SK-N-SH treated with all-trans-retinoic acid at 6 μM for 48 hours (cell line): ENCODE data around the gene SFR1.

Experiments used
- ARNTL ChIP-seq: fragments of 450-650 bp; formaldehyde crosslinking; IDR thresholded peaks from 2 replicates; pipeline ENCODE4 v1.5.0; 2020; ENCODE audit warnings: low read depth, mild to moderate bottlenecking, moderate library complexity, borderline replicate concordance
- CREB5 ChIP-seq: fragments of 250-450 bp; sonication (Bioruptor Pico); IDR thresholded peaks from 2 replicates; pipeline ENCODE4 v1.5.1; 2020; ENCODE audit warnings: low read depth, mild to moderate bottlenecking, moderate library complexity
- CSDC2 ChIP-seq: fragments of 250-450 bp; sonication (Bioruptor Pico); IDR thresholded peaks from 2 replicates; pipeline ENCODE4 v1.5.0; 2020; ENCODE audit warnings: mild to moderate bottlenecking, moderate library complexity
- ESRRG ChIP-seq: fragments of 250-450 bp; sonication (Bioruptor Pico); IDR thresholded peaks from 2 replicates; pipeline ENCODE4 v1.6.1; 2021; ENCODE audit warnings: mild to moderate bottlenecking
- PATZ1 ChIP-seq: fragments of 250-450 bp; sonication (Bioruptor Pico); IDR thresholded peaks from 2 replicates; pipeline ENCODE4 v1.8.0; 2020; ENCODE audit warnings: mild to moderate bottlenecking, moderate library complexity, borderline replicate concordance
- RARB ChIP-seq: fragments of 250-450 bp; sonication (Bioruptor Pico); IDR thresholded peaks from 2 replicates; pipeline ENCODE4 v1.8.0; 2021; ENCODE audit warnings: mild to moderate bottlenecking, moderate library complexity
- SNAI2 ChIP-seq: fragments of 250-450 bp; sonication (Bioruptor Pico); IDR thresholded peaks from 2 replicates; pipeline ENCODE4 v1.5.0; 2020; ENCODE audit warnings: mild to moderate bottlenecking, moderate library complexity
- TSHZ2 ChIP-seq: fragments of 250-450 bp; sonication (Bioruptor Pico); IDR thresholded peaks from 2 replicates; pipeline ENCODE4 v1.5.0; 2020; ENCODE audit warnings: mild to moderate bottlenecking, moderate library complexity
- ZFP3 ChIP-seq: fragments of 250-450 bp; sonication (Bioruptor Pico); IDR thresholded peaks from 2 replicates; pipeline ENCODE4 v1.5.0; 2020; ENCODE audit warnings: mild to moderate bottlenecking, moderate library complexity
- ZFP30 ChIP-seq: fragments of 450-650 bp; formaldehyde crosslinking; IDR thresholded peaks from 2 replicates; pipeline ENCODE4 v1.5.0; 2022; ENCODE audit warnings: mild to moderate bottlenecking, moderate library complexity
- ZNF565 ChIP-seq: fragments of 450-650 bp; formaldehyde crosslinking; conservative IDR thresholded peaks from 2 replicates; pipeline ENCODE4 v1.5.0; 2020; ENCODE audit warnings: low read depth, mild to moderate bottlenecking, moderate library complexity
- ZNF70 ChIP-seq: fragments of 450-650 bp; formaldehyde crosslinking; IDR thresholded peaks from 2 replicates; pipeline ENCODE4 v1.5.0; 2020; ENCODE audit warnings: mild to moderate bottlenecking, moderate library complexity
- ZNF8 ChIP-seq: fragments of 450-650 bp; formaldehyde crosslinking; IDR thresholded peaks from 2 replicates; pipeline ENCODE4 v1.5.0; 2020; ENCODE audit warnings: mild to moderate bottlenecking, moderate library complexity
- TF ChIP-seq, protein P1 (sequence below): fragments of 250-450 bp; sonication (Bioruptor Pico); IDR thresholded peaks from 2 replicates; pipeline ENCODE4 v1.8.0; 2021; ENCODE audit warnings: low read depth, mild to moderate bottlenecking, moderate library complexity, borderline replicate concordance

DNA sequence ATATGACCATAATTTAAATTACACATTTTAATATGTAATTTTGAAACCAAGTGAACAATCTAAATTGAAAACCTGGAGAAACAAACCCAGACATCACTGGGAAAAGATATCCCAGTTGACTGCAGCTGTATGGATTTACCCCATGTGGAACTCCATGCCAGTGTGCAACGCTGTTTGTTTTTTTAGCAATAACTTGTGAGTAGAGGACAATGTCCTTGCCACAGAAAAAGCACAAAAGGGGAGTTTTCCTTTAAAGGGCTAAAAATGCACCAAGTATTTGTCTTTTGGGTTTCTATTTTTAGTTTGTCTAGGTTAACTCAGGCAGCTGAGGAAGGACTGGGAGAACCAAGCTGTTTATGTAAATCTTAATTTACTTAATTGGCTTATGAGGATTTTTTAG is 21.2 kb upstream of the SFR1 start:
- TF ChIP-seq TSHZ2 (no peak), PATZ1 (no peak), ZNF8 (CRISPR knock-in tag) (no peak), ARNTL (CRISPR knock-in tag) (no peak), ZFP30 (CRISPR knock-in tag) (no peak), ZNF70 (no peak), ESRRG (CRISPR knock-in tag) (no peak), ZFP3 (CRISPR knock-in tag) (no peak), SNAI2 (CRISPR knock-in tag) (no peak), CREB5 (no peak), CSDC2 (CRISPR knock-in tag) (no peak), RARB (CRISPR knock-in tag) (no peak), ZNF565 (CRISPR knock-in tag) (no peak)
- TF ChIP-seq, protein P1, sequence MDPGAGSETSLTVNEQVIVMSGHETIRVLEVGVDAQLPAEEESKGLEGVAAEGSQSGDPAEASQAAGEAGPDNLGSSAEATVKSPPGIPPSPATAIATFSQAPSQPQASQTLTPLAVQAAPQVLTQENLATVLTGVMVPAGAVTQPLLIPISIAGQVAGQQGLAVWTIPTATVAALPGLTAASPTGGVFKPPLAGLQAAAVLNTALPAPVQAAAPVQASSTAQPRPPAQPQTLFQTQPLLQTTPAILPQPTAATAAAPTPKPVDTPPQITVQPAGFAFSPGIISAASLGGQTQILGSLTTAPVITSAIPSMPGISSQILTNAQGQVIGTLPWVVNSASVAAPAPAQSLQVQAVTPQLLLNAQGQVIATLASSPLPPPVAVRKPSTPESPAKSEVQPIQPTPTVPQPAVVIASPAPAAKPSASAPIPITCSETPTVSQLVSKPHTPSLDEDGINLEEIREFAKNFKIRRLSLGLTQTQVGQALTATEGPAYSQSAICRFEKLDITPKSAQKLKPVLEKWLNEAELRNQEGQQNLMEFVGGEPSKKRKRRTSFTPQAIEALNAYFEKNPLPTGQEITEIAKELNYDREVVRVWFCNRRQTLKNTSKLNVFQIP (CRISPR knock-in tag) = no peak
